GM19193 (cell line): Measurements from ENCODE around the gene USP20.

Experiments
- POLR2A ChIP-seq: IDR thresholded peaks from 4 replicates; pipeline ENCODE4 v1.6.1; 2011; ENCODE audit not compliant: insufficient read depth, insufficient read length; ENCODE audit errors: extremely low read depth

Gene USP20

DNA sequence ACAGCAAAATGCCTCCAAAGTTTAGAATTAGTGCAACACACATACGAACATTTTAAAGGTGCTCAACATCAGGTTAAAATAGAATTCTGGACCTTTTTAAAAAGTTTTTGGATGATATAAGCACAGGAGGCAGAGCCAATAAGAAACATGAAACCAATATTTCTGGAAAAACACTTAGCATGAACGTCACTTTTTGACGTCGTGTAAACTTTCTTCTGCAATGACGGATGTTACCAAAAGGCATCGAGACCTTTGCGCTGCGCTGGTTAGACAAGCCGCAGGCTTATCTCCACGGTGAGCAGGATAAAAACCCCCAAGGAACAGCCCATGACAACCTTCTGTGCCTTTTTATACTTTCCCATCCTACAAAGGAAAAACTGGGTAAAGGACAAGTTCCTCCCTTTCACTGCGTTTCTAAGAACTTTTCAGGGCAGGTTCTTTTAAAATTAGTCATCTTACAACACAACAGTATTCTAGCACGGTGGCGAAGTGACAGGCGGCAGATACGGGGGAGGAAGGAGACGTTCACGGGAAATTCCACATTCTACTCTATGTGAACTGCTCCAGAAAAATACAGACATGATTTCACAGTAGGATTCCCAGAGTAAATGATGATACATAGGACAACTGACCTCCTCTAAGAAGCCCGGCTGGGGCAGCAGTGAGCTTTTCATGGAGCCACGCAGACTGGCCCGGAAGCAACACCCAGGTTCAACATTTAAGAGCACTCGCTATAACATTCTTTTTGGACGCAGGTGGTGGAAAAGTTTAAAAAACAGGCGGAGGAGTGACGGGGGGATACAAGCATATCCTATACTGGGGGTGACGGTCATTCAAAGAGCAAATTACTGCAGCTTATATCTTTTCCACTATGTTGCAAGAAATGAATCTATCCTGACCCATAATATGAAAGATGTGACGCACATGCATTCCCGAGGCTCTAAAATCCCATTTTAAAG lies 52.4 kb downstream of the USP20 start:
- TF ChIP-seq POLR2A = no peak

DNA sequence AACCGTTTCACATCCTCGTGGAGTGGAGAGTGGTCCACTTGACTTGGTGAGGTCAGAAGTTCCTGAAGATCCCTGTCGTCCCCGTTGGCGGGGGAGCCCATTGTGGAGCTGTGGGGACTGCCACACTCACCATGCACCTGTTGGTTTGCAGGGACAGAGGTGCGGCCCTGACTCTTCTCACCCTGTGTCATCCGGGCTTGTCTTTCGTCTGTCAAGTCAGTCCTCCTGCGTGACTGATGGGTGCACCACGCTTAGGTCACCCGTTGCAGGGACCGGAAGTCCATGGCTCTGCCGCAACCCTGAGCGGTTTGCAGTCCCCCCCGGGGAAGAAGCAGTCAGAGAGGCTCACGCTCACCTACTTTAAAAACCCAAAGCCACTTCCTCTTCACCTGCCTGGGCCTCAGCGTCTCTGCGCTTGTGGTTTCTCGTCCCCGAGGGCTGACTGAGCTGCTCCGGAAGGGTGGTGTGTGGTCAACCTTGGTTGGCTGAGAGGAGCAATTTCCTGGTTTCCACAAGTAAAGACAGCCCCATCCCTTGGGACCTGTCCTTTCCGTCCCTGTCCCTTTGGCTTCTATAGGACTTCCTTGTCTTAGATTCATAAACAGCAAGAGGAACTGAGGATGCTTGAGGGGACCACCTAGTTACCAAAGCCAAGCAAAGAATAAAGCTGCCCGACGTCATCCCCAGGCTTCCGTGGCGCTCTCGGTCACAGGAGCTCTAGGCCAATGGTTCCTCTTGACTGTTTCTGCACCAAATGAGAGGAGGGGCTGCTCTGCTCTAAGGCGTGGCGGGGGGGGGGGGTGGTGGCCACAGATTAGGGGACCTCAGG lies 53.2 kb downstream of the USP20 start:
- peak; percentile 78 for TF ChIP-seq POLR2A

DNA sequence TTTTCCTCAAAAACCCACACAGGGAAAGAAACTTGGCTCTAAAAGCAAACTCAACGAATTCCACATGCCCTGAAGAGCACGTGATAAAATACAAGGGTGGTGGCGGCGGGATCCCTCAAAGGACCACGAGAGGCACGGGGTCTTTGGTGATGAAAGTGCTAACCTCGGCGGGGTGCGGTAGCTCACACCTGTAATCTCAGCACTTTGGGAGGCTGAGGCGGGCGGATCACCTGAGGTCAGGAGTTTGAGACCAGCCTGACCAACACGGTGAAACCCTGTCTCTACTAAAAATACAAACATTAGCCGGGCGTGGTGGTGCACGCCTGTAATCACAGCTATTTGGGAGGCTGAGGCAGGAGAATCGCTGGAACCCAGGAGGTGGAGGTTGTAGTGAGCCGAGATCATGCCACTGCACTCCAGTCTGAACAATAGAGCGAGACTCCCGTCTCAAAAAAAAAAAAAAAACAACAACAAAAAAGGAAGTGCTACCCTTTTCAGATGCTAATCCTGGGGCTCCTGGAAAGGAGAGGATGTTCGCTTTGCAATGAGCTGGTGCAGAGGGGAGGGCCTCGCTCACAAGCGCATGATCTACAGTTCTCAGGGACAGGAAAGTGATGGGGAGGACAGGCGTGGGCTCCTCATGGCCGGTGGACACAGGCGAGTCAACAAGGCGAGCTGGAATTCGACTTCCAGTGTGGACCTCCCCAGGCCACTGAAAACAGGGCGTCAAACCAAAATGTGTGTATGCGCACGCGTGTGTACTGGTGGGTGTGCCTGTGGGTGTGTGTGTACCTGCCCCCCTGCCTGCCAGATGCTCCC lies 54.1 kb downstream of the USP20 start:
- no peak for TF ChIP-seq POLR2A

DNA sequence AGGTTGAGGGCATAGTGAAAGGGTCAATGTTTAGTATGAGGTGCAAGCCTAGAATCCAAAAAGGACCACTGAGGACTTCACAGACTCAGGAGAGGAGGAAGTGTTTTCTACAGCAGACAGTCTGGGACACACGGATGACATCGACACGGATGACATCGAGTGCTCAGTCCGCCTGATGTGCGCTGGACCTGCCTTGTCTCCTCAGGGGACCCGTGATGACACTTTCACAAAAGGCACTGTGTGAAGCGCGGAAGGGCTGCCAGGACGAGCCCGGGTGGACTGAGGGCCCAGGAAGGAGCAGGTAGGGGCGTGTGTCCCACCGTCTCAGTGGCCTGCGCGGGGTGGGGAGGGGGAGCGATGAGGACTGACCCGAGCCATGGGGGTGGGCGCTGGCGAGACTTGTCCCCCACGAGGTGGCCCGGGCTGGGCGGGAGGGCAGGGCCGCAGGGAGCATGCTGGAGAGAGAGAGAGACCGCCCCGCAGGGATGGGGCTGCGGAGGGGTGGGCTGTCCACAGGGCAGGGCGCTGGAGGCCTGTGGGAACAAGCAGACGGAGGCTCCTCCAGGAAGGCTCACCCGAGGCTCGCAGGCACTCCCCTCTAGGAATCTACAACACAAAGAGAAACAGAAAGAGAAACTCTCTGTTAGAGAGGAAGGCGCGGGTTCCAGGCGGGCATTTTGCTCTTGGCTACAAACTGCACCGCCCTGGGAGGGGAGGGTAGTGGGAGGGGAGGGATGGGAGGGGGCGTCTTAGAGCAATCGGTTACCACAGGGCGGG lies 54.9 kb downstream of the USP20 start:
- peak; percentile 42 for TF ChIP-seq POLR2A

DNA sequence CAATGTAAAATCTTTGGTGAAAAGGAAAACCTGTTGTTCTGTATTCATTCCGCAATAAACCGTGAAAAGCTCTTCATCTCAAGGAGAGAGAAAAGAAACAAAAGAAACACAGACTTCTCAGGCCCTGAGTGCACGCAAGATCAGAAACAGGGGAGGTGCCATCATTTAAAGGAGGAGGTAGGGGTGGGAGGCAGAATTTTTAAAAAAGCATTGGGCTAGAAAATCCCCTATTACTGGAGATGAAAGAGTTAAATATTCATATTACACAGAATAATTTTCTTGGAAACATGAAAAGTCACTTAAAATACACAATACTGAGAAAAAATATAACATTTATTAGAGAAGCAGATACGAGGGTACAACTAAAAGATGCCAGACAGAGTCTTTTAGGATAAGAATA lies 56.3 kb downstream of the USP20 start:
- TF ChIP-seq POLR2A = no peak

DNA sequence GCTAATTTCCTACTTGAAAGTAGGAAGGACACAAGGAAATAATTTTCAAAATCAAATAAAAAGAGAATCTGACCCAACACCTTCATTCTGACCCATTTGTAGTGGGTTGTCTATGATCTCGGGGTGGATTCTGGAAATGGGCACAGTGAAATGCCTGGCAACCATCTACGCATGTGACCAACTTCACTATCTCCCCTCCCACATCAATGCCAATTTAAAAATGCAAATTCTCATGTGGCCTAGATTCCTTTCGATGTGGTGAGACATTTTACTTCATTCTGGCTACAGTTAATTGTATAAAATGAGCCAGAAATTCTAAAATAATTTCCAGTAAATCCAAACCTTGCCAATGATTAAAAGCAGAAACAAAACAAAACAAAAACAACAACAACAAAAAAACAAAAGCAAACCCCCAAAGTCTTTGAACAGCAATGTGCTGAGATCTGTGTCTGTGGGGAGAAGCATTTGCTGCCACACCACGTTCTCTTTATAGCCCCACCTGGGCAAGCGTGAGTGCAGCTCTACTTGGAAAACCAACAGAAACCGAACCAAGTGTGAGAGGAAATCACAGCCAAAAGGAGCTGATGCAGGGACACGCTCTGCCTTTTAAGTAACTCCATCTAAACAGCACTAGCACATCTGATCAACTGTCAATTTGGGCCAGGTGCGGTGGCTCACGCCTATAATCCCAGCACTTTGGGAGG lies 59.0 kb downstream of the USP20 start:
- no peak for TF ChIP-seq POLR2A

DNA sequence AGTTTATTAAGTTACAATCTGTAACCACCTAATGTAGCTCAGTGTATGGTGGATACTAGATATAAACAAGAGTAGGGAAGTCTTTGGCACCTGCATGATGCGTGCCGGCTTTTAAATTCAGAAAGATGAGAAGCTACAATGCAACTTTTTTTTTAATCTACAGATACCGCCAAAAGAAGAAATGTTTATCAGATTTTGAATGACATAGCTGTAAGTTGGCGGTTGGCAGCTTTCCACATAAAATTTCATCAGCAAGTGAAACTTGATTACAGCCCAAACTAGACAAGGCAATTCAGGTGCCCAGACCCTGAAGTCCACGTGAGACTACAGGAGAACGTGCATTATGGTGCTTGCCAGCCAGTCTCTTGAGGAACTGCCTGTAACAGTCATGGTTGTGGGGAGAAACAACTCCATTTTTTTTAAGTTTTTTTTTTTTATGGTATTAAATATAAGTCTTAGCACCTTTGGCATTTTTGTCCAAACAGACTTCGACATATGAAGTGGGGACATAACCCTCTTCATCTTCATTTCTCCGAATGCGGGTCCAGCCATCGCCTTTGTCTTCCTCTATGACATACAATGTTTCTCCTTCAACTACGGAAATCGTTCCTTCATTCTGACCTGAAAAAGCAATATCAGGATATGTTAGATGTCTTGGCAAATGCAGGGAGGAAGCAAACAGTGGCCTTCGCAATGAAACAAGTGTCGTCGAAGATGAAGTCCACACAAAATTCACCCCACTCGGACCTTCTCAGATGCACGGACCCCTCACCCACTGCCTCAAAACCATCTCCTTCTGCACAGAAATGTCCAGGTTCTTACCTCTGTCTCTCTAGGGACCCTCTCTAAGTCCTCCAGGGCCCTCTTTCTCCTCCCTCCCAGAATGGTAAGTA lies 60.4 kb downstream of the USP20 start:
- no peak for TF ChIP-seq POLR2A

DNA sequence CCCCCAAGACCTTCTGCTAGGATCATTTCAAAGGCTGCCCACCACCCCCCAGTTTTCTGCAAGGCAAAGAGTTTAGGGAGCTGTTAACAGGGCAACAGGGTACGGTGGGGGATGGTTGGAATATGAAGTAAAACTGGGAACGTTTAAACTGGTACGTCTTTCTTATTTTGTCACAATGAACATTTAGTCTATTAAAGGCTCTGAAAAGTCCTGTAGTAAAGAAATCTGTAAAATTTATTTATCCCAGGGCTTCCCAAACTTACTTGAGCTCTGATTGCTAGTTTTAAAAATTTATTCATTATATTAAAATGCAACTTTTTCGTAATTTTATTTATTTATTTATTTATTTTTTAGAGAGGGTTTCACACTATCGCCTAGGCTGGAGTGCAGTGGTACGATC lies 62.0 kb downstream of the USP20 start:
- TF ChIP-seq POLR2A = no peak

DNA sequence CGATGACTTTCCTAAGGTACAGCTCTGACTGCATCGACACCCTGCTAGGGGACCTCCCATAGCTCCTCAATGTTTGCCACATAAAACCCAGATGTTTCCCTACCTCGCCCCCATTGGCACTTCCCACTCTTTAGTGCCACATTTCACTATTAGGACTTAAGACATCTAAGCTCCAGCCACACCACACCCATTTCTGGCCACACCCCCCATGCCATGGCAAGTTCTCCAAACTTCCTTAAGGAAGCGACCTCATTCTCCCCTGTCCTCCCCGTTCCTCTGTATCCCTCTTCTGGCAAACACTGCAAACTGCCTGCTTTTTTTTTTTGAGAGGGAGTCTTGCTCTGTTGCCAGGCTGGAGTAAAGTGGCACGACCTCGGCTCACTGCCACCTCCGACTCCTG lies 62.9 kb downstream of the USP20 start:
- TF ChIP-seq POLR2A = peak; percentile 9

DNA sequence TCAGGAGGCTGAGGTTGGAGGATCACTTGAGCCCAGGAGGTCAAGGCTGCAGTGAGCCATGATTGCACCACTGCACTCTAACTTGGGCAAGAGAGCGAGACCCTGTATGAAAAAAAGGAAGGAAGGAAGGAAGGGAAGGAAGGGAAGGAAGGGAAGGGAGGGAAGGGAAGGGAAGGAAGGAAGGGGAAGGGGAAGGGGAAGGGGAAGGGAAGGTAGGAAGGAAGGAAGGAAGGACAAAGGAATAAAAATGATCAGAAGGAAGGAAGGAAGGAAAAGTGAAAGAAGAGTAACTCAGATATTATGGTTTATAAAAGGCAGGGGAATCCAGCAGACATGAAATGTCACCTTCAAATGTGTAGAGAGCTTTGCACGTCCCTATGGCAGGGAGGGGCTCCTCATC lies 64.4 kb downstream of the USP20 start:
- TF ChIP-seq POLR2A = no peak

DNA sequence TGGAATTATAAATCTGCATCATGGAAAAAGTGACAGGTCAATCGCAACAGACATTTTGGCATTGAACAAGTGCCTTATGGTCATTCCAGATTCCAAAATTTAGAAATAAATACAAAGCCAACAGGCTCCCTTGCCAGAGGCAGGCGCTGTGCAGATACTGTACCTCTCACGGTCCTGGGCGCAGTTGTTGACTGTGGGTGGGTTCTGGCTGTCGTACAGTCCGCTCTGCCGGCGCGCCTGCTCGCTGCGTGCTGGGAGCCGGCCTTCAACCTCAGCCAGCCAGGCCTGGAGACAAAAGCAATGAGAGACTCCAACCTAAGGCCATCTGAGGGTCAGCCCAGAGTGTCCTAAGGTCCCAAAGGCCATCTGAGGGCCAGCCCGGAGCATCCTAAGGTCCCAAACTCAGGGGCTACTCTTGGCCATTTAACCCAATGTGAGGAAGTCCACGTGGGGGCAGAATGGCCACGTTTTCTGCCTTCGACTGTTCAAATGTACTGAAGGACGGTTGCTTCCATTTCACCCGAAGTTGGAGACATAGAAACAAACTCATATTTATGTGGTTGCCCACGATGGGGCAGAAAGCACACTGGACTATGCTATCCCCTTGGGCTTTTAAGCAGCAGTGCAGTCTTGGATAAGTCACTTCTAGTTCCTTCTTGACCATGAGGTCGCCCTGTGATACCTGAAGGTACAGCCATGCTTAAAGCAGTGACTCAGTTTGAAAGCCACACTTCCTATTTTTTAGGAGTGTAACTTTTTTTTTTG lies 65.2 kb downstream of the USP20 start:
- TF ChIP-seq POLR2A = no peak

DNA sequence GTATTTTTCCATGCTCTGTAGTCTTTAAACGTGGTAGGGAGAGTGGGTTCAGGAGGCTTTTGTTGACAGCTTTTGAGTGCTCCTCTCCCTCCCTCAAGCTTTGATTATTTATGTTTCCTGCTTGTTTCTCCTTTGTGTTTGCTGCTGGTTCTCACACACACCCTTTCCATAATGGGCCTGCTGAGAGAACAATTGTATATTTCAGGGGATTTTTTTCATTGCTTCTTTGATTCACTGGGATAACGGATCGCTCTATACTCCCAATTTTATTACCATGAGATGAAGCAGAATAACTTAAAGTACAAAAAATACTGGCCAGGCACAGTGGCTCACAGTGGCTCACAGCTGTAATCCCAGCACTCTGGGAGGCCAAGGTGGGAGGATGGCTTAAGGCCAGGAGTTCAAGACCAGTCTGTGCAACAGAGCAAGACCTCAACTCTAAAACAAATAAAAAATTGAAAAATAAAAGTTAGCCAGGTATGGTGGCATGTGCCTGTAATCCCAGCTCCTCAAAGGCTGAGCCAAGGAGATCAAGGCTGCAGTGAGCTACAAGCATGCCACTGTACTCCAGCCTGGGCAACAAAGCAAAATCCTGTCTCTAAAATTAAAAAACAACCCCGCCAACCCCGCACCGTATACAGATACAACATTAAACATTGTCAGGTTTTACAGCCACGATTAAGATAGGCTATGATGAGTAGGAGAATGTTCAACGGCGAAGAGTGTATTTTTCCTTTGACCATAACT lies 66.9 kb downstream of the USP20 start:
- TF ChIP-seq POLR2A = no peak

DNA sequence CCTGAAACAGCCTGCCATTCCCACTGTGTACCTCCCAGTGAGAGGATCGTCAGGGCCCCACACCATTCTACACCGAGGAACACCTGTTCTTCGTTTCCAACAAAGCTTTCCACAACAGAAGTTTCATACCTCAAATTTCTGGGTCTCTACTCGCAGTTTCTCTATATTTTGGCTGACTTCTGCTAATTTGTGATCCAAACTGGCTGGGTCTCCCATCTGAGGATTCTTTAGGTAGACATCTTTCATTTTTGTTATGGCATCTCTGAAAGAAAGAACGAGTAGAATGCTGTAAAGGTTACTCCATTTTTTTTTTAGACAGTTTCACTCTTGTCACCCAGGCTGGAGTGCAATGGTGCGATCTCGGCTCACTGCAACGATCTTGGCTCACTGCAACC lies 67.5 kb downstream of the USP20 start:
- TF ChIP-seq POLR2A = no peak
